PC-3 (cell line): ENCODE results near the gene EXOSC7. TPM values are rescaled to one million over a fixed set of nuclear protein-coding genes. Genes with fewer than 3 reads are reported as not detected.
A peak's percentile ranks its signal among the peaks of the same experiment; 100 is the strongest.

Experiments used
- ATAC-seq: fragments of 200-7000 bp; cut with Tn5 transposase; 2 replicates; pipeline ENCODE4 v1.9.1; 2020; ENCODE audit warnings: mild to moderate bottlenecking, moderate library complexity
- BruUV-seq: library from RNA; stranded (reverse); fragments of 400-500 nt; replicated peaks from 2 replicates; lab custom pipeline; 2021; lab: Mats Ljungman, UMichigan
- CTCF ChIA-PET: fragments of 300-600 bp; sonication (Branson Sonifier 250); formaldehyde crosslinking; loops from one replicate; lab custom pipeline; 2022; ENCODE audit warnings: antibody characterized with exemption; lab: Charles Lee
- POLR2A ChIA-PET: fragments of 300-600 bp; sonication (Branson Sonifier 250); formaldehyde crosslinking; loops from one replicate; lab custom pipeline; 2022; ENCODE audit warnings: antibody characterized with exemption; ENCODE audit not compliant: unreplicated experiment; lab: Charles Lee
- DNase-seq: peaks from one replicate; pipeline ENCODE4 v3.0.0-alpha.2; 2015
- H2AFZ ChIP-seq: fragments of 300-600 bp; sonication (generic); 2 replicates; pipeline ENCODE4 v1.6.0; 2016; ENCODE audit warnings: antibody characterized with exemption, low read length
- H3F3A ChIP-seq: fragments of 300-600 bp; sonication (generic); one replicate; pipeline ENCODE4 v1.6.0; 2017; ENCODE audit warnings: antibody characterized with exemption, low read length, control low read depth, mild to moderate bottlenecking; ENCODE audit not compliant: unreplicated experiment
- H3K27ac ChIP-seq: fragments of 300-600 bp; sonication (generic); 2 replicates; pipeline ENCODE4 v1.5.1; 2016; ENCODE audit warnings: mild to moderate bottlenecking, low read length
- H3K27me3 ChIP-seq: fragments of 300-600 bp; sonication (generic); 2 replicates; pipeline ENCODE4 v1.6.1; 2016; ENCODE audit warnings: low read length, mixed read lengths
- H3K36me3 ChIP-seq: fragments of 300-600 bp; sonication (generic); 2 replicates; pipeline ENCODE4 v1.6.1; 2016; ENCODE audit warnings: low read depth, mixed run types, low read length, mixed read lengths
- H3K4me1 ChIP-seq: fragments of 300-600 bp; sonication (generic); 2 replicates; pipeline ENCODE4 v1.5.1; 2016; ENCODE audit warnings: low read length; ENCODE audit not compliant: insufficient read depth
- H3K4me2 ChIP-seq: fragments of 300-600 bp; sonication (generic); 2 replicates; pipeline ENCODE4 v1.6.0; 2016; ENCODE audit warnings: low read length
- H3K4me3 ChIP-seq: fragments of 300-600 bp; sonication (generic); 2 replicates; pipeline ENCODE4 v1.5.1; 2016; ENCODE audit warnings: mild to moderate bottlenecking, low read length, mixed read lengths
- H3K79me2 ChIP-seq: fragments of 300-600 bp; sonication (generic); 2 replicates; pipeline ENCODE4 v1.6.1; 2017; ENCODE audit warnings: low read length, mixed read lengths
- H3K9ac ChIP-seq: fragments of 300-600 bp; sonication (generic); 2 replicates; pipeline ENCODE4 v1.6.0; 2016; ENCODE audit warnings: mild to moderate bottlenecking, low read length
- H3K9me2 ChIP-seq: fragments of 300-600 bp; sonication (generic); replicated peaks from 2 replicates; pipeline ENCODE4 v1.6.1; 2016; ENCODE audit warnings: mixed run types, low read length, mixed read lengths
- H3K9me3 ChIP-seq: fragments of 300-600 bp; sonication (generic); 2 replicates; pipeline ENCODE4 v1.6.1; 2016; ENCODE audit warnings: low read length, mixed read lengths
- H4K20me1 ChIP-seq: fragments of 300-600 bp; sonication (generic); 2 replicates; pipeline ENCODE4 v1.6.1; 2016; ENCODE audit warnings: low read length, mixed read lengths
- CTCF ChIP-seq: fragments of 300-600 bp; sonication (generic); conservative IDR thresholded peaks from 2 replicates; pipeline ENCODE4 v1.5.1; 2017; ENCODE audit warnings: antibody characterized with exemption, low read depth, mild to moderate bottlenecking, low read length
- EZH2 ChIP-seq: fragments of 300-600 bp; sonication (generic); IDR thresholded peaks from one replicate; pipeline ENCODE4 v1.6.1; 2017; ENCODE audit warnings: antibody characterized with exemption, mild to moderate bottlenecking, low read length; ENCODE audit not compliant: unreplicated experiment
- EZH2phosphoT487 ChIP-seq: fragments of 300-600 bp; sonication (generic); IDR thresholded peaks from 2 replicates; pipeline ENCODE4 v1.6.1; 2018; ENCODE audit warnings: mild to moderate bottlenecking, antibody characterized with exemption, low read length, borderline replicate concordance
- intact Hi-C: fragments of 100-400 bp; cut with micrococcal nuclease; formaldehyde crosslinking; loops from 2 replicates; pipeline ENCODE4 v1.9.0; 2023
- total RNA-seq: library from RNA; depleted of rRNA; stranded (reverse); fragments of >200 nt; gene quantifications from 2 replicates; pipeline ENCODE4 v1.2.3, GENCODE V29; 2014

Gene EXOSC7
- total RNA-seq, 1 experiment from 2014 or later: 81.5 TPM

DNA sequence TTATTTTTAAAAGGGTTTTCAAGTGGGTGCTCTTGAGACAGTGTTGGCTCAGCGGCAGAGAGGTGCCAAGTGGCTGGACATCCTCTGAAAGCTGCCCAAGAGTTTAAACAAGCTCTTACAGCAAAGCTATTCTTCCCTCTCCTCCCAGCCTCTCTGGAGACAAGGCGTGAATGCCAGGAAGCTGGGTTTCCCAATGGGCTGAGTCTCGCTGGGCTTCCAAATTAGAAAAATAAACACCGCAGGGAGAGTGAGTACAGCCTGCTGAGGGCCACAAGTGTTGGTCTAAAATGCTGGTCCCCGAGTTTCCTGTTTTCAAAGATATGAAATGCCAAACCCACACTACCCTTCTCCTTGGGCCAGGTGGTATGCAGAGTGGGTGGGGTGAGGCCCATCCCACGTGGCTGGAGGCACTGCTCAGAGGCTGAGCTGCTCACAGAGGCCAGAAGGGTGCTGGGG is 36.4 kb upstream of the EXOSC7 start:
- ATAC-seq (no peak), DNase-seq (no peak)
- TF ChIP-seq EZH2phosphoT487 (no peak), EZH2 (no peak), CTCF (no peak)
- peaks cover 18% of the 10 kb centered on the region for H3K79me2 ChIP-seq
- H3K4me2 ChIP-seq: no peak overlapping the region
- peaks cover 26% of the 10 kb centered on the region for H3K36me3 ChIP-seq
- H3K27ac ChIP-seq: no peak overlapping the region
- no peaks in the 10 kb centered on the region for H3K9me2 ChIP-seq
- no peak overlapping the region for H3K9ac ChIP-seq
- no TSS peak for BruUV-seq
- no peaks in the 10 kb centered on the region for H3K27me3 ChIP-seq
- H3K9me3 ChIP-seq: no peaks in the 10 kb centered on the region
- ChIA-PET CTCF (no interaction called here), POLR2A (no interaction called here)
- H2AFZ ChIP-seq: no peak overlapping the region
- peaks cover 15% of the 10 kb centered on the region for H3K4me1 ChIP-seq
- peaks cover 8% of the 10 kb centered on the region; the same call in 1 of the 2 replicates for H4K20me1 ChIP-seq
- no peak overlapping the region for H3K4me3 ChIP-seq
- H3F3A ChIP-seq: no peaks in the 10 kb centered on the region
- intact Hi-C loops: loop anchor here (5.0 kb wide), 1 partner anchor 38 kb away; the partner anchor contains the start of genes EXOSC7 and ZDHHC3

DNA sequence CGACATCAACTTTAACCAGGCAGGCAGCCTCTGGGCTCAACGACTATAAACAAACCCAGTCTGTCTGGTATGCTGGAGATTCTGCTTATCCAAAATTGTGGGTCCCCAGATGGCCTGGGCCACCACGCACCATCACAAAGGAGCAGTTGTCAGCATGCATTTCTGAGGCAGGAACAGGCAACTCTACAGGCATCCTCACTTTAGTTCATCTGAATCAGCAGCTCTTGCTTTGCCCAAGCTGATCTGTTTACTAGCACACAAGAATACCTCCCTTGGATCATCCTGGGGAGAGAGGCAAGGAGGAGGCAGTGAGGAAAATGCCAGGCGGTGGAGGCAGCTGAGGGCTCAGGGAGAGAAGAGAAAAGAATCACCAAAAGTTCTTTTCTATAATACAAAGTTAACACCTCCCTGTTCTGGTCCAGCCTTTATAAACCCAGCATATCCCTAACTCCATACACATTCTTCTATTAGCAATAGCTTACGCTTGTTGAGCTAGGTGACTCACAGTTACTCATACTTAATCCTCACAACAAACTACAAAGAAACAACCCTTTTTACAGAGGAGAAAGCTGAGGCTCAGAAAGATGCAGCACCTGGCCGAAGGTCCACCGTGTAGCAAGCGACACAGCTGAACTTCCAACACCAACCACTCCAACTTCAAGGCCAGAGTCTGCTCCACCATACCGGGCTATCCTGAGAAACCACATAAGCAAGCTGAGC is 33.7 kb upstream of the EXOSC7 start:
- Histone ChIP-seq H3K4me3 (no peak overlapping the region), H3K4me2 (peak overlapping the region; percentile 34), H3K9ac (no peak overlapping the region), H3K36me3 (peaks cover 29% of the 10 kb centered on the region), H2AFZ (no peak overlapping the region), H3K9me2 (no peaks in the 10 kb centered on the region), H3K9me3 (no peaks in the 10 kb centered on the region), H3K79me2 (peaks cover 15% of the 10 kb centered on the region), H4K20me1 (peaks cover 8% of the 10 kb centered on the region; the same call in 1 of the 2 replicates), H3K27ac (peak overlapping the region; percentile 44), H3F3A (no peaks in the 10 kb centered on the region), H3K27me3 (no peaks in the 10 kb centered on the region), H3K4me1 (peaks cover 15% of the 10 kb centered on the region)
- ChIA-PET CTCF (interaction anchor here (0.5 kb wide), 1 partner anchor 42 kb away, joined by 3 read pairs; no protein-coding TSS in a partner anchor), POLR2A (interaction anchor here (1.3 kb wide), 1 partner anchor 29 kb away, joined by 4 read pairs; no protein-coding TSS in a partner anchor)
- DNase-seq (peak; percentile 81), ATAC-seq (peak; percentile 99)
- BruUV-seq: no TSS peak
- intact Hi-C loops: loop anchor here (5.0 kb wide), 1 partner anchor 35 kb away; the partner anchor contains the start of genes EXOSC7 and ZDHHC3
- TF ChIP-seq EZH2 (no peak), CTCF (no peak), EZH2phosphoT487 (no peak)
